PC-9 (cell line): Measurements from ENCODE around the gene CLEC4M.

Source experiments
- EZH2 ChIP-seq: fragments of 200-600 bp; sonication (generic); IDR thresholded peaks from 2 replicates; pipeline ENCODE4 v1.8.0; 2017; ENCODE audit warnings: antibody characterized with exemption, low read depth
- TF ChIP-seq, protein P1 (sequence below): fragments of 200-600 bp; sonication (generic); conservative IDR thresholded peaks from 2 replicates; pipeline ENCODE4 v1.6.1; 2017; ENCODE audit warnings: mixed run types, antibody characterized with exemption, mild to moderate bottlenecking, moderate library complexity

DNA sequence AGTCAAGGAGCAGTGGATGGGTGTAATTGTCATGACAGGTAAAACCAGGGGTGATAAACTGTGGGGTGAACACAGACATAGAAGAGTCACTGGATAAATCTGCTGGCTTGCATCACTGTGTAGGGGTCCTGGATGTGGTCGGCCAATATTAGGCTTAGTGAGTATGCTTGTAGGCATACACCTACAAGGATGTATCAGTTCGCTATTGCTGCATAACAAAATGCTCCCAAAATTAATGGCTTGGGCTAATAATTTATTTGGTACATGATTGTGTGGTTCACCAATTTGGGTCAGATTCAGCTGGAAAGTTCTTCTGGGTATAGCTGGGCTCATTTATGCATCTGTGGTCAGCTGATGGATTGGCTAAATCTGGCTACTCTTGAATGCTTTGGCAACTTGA lies 55.8 kb downstream of the CLEC4M start:
- TF ChIP-seq, protein P1, sequence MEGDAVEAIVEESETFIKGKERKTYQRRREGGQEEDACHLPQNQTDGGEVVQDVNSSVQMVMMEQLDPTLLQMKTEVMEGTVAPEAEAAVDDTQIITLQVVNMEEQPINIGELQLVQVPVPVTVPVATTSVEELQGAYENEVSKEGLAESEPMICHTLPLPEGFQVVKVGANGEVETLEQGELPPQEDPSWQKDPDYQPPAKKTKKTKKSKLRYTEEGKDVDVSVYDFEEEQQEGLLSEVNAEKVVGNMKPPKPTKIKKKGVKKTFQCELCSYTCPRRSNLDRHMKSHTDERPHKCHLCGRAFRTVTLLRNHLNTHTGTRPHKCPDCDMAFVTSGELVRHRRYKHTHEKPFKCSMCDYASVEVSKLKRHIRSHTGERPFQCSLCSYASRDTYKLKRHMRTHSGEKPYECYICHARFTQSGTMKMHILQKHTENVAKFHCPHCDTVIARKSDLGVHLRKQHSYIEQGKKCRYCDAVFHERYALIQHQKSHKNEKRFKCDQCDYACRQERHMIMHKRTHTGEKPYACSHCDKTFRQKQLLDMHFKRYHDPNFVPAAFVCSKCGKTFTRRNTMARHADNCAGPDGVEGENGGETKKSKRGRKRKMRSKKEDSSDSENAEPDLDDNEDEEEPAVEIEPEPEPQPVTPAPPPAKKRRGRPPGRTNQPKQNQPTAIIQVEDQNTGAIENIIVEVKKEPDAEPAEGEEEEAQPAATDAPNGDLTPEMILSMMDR = no peak
- TF ChIP-seq EZH2 = no peak
